Hepatocyte (in vitro differentiated cells): ENCODE data around the gene NGFR. TPM values are rescaled to one million over a fixed set of nuclear protein-coding genes. Genes with fewer than 3 reads are reported as not detected.

ENCODE experiments used
- DNase-seq: peaks from one replicate; pipeline ENCODE4 v3.0.0-alpha.2; 2016; ENCODE audit warnings: low spot score
- H2AFZ ChIP-seq: fragments of 200-600 bp; sonication (generic); 2 replicates; pipeline ENCODE4 v1.6.0; 2016; ENCODE audit warnings: antibody characterized with exemption, mild to moderate bottlenecking
- H3K27ac ChIP-seq: fragments of 200-600 bp; sonication (generic); 2 replicates; pipeline ENCODE4 v1.5.1; 2016; ENCODE audit warnings: mild to moderate bottlenecking
- H3K27me3 ChIP-seq: fragments of 200-600 bp; sonication (generic); 2 replicates; pipeline ENCODE4 v1.6.1; 2016
- H3K36me3 ChIP-seq: fragments of 200-600 bp; sonication (generic); replicated peaks from 2 replicates; pipeline ENCODE4 v1.5.1; 2016; ENCODE audit warnings: low read depth; ENCODE audit not compliant: insufficient read depth
- H3K4me1 ChIP-seq: fragments of 200-600 bp; sonication (generic); 2 replicates; pipeline ENCODE4 v1.5.1; 2016; ENCODE audit warnings: mild to moderate bottlenecking, moderate library complexity; ENCODE audit not compliant: insufficient read depth
- H3K4me2 ChIP-seq: fragments of 200-600 bp; sonication (generic); 2 replicates; pipeline ENCODE4 v1.6.0; 2016
- H3K4me3 ChIP-seq: fragments of 200-600 bp; sonication (generic); 2 replicates; pipeline ENCODE4 v1.5.1; 2016; ENCODE audit warnings: mild to moderate bottlenecking
- H3K79me2 ChIP-seq: fragments of 200-600 bp; sonication (generic); 2 replicates; pipeline ENCODE4 v1.6.0; 2017; ENCODE audit warnings: mild to moderate bottlenecking
- H3K9me2 ChIP-seq: fragments of 200-600 bp; sonication (generic); replicated peaks from 2 replicates; pipeline ENCODE4 v1.6.0; 2017; ENCODE audit warnings: mild to moderate bottlenecking; ENCODE audit not compliant: insufficient read depth
- H3K9me3 ChIP-seq: fragments of 200-600 bp; sonication (generic); 2 replicates; pipeline ENCODE4 v1.5.1; 2016; ENCODE audit warnings: low read depth, mild to moderate bottlenecking
- H4K20me1 ChIP-seq: fragments of 200-600 bp; sonication (generic); 2 replicates; pipeline ENCODE4 v1.6.0; 2016; ENCODE audit warnings: mild to moderate bottlenecking; ENCODE audit not compliant: insufficient read depth, poor library complexity, severe bottlenecking
- CTCF ChIP-seq: fragments of 200-600 bp; sonication (generic); IDR thresholded peaks from 2 replicates; pipeline ENCODE4 v1.5.1; 2016; ENCODE audit warnings: antibody characterized with exemption, mild to moderate bottlenecking; ENCODE audit not compliant: poor library complexity
- EZH2 ChIP-seq: fragments of 200-600 bp; sonication (generic); IDR thresholded peaks from 2 replicates; pipeline ENCODE4 v1.6.1; 2016; ENCODE audit warnings: antibody characterized with exemption, mild to moderate bottlenecking, borderline replicate concordance
- EZH2phosphoT487 ChIP-seq: fragments of 200-600 bp; sonication (generic); IDR thresholded peaks from one replicate; pipeline ENCODE4 v1.6.1; 2018; ENCODE audit warnings: antibody characterized with exemption, mild to moderate bottlenecking, low read depth, moderate library complexity; ENCODE audit not compliant: unreplicated experiment, severe bottlenecking
- WGBS: methylation state at CpG from one replicate; pipeline ENCODE4 v1.1.6; 2016; ENCODE audit warnings: low lambda C conversion rate; ENCODE audit errors: missing lambda C conversion rate; 5-methylcytosine and 5-hydroxymethylcytosine counted together
- polyA plus RNA-seq: library from polyadenylated mRNA; unstranded; fragments of >200 nt; fragmentation: Nextera tagmentation; extraction: Ambion mirVana; gene quantifications from 2 replicates; pipeline ENCODE4 v1.2.1, GENCODE V29; 2016
- total RNA-seq: library from RNA; depleted of rRNA; stranded (reverse); fragments of >200 nt; gene quantifications from 2 replicates; pipeline ENCODE4 v1.2.3, GENCODE V29; 2014

Gene NGFR
- total and polyA plus RNA-seq, 2 experiments from 2014 or later = 3.6 to 5.6 TPM

GRCh38 chr17:49469831-49470810, 25.0 kb upstream of the NGFR start:
- Histone ChIP-seq H2AFZ (no peak overlapping the region), H4K20me1 (no peaks in the 10 kb centered on the region), H3K4me3 (no peak overlapping the region), H3K4me1 (peaks cover 14% of the 10 kb centered on the region), H3K4me2 (peak overlapping the region; percentile 75), H3K79me2 (no peaks in the 10 kb centered on the region), H3K27ac (no peak overlapping the region), H3K9me3 (no peaks in the 10 kb centered on the region), H3K36me3 (no peaks in the 10 kb centered on the region), H3K9me2 (no peaks in the 10 kb centered on the region), H3K27me3 (peaks cover 52% of the 10 kb centered on the region)
- WGBS = 9% methylated on average over 49 of the region's 52 CpGs
- peak; percentile 46 for DNase-seq
- TF ChIP-seq EZH2phosphoT487 (no peak), CTCF (no peak), EZH2 (no peak)

GRCh38 chr17:49471089-49471683, 23.9 kb upstream of the NGFR start:
- H3K9me3 ChIP-seq = no peaks in the 10 kb centered on the region
- peaks cover 14% of the 10 kb centered on the region for H3K4me1 ChIP-seq
- no peak overlapping the region for H3K4me3 ChIP-seq
- H3K9me2 ChIP-seq = no peaks in the 10 kb centered on the region
- H3K27me3 ChIP-seq = peaks cover 52% of the 10 kb centered on the region
- no peaks in the 10 kb centered on the region for H3K79me2 ChIP-seq
- H3K27ac ChIP-seq = no peak overlapping the region
- peak overlapping the region; percentile 17 for H3K4me2 ChIP-seq
- TF ChIP-seq EZH2 = no peak
- peak; percentile 2 for TF ChIP-seq CTCF
- TF ChIP-seq EZH2phosphoT487 = no peak
- H4K20me1 ChIP-seq = no peaks in the 10 kb centered on the region
- no peak overlapping the region for H2AFZ ChIP-seq
- DNase-seq = peak; percentile 37
- H3K36me3 ChIP-seq = no peaks in the 10 kb centered on the region
- WGBS = 17% methylated on average over 13 of the region's 13 CpGs

- no peak for TF ChIP-seq EZH2phosphoT487
- no peak for TF ChIP-seq CTCF
- no peak for TF ChIP-seq EZH2
- H3K9me2 ChIP-seq = no peaks in the 10 kb centered on the region
- 89% methylated on average over 1 of the region's 1 CpG for WGBS
- H3K4me1 ChIP-seq = peaks cover 14% of the 10 kb centered on the region
- no peaks in the 10 kb centered on the region for H3K9me3 ChIP-seq
- H3K79me2 ChIP-seq = no peaks in the 10 kb centered on the region
- H3K27me3 ChIP-seq = peaks cover 52% of the 10 kb centered on the region
- H3K4me3 ChIP-seq = no peak overlapping the region
- no peaks in the 10 kb centered on the region for H4K20me1 ChIP-seq
- DNase-seq = no peak
- H3K36me3 ChIP-seq = no peaks in the 10 kb centered on the region
- H2AFZ ChIP-seq = no peak overlapping the region
- H3K27ac ChIP-seq = no peak overlapping the region
- H3K4me2 ChIP-seq = peak overlapping the region; percentile 17
Measured at GRCh38 chr17:49471769-49472168, 23.3 kb upstream of the NGFR start.
